HEK293T (cell line): ENCODE data around the gene HELZ.

Experiments used
- CTCF ChIA-PET: fragments of 350-600 bp; formaldehyde crosslinking; extraction: SDS; loops from one replicate; lab custom pipeline; 2021; ENCODE audit warnings: antibody characterized with exemption, inconsistent platforms; lab: Yijun Ruan, JAX
- POLR2A ChIA-PET: fragments of 350-600 bp; formaldehyde crosslinking; extraction: SDS; loops from one replicate; lab custom pipeline; 2020; ENCODE audit warnings: antibody characterized with exemption, inconsistent platforms; lab: Yijun Ruan, JAX
- DNase-seq: peaks from one replicate; pipeline ENCODE4 v3.0.0; 2012; ENCODE audit warnings: mixed read lengths; ENCODE audit errors: extremely low spot score
- ARNT ChIP-seq: fragments of 450-650 bp; IDR thresholded peaks from 2 replicates; pipeline ENCODE4 v1.6.1; 2017; ENCODE audit warnings: mild to moderate bottlenecking
- BHLHE40 ChIP-seq: fragments of 450-650 bp; IDR thresholded peaks from 2 replicates; pipeline ENCODE4 v1.6.1; 2016; ENCODE audit warnings: mild to moderate bottlenecking, moderate library complexity, borderline replicate concordance
- CTBP1 ChIP-seq: fragments of 450-650 bp; IDR thresholded peaks from 2 replicates; pipeline ENCODE4 v1.6.1; 2016; ENCODE audit warnings: borderline replicate concordance
- ELF4 ChIP-seq: fragments of 450-650 bp; IDR thresholded peaks from 2 replicates; pipeline ENCODE4 v1.6.1; 2017; ENCODE audit warnings: antibody characterized with exemption
- FOXA1 ChIP-seq: fragments of 450-650 bp; IDR thresholded peaks from 2 replicates; pipeline ENCODE4 v1.6.1; 2016; ENCODE audit warnings: mild to moderate bottlenecking
- FOXK2 ChIP-seq: fragments of 450-650 bp; IDR thresholded peaks from 2 replicates; pipeline ENCODE4 v1.6.1; 2016; ENCODE audit warnings: mild to moderate bottlenecking
- FOXM1 ChIP-seq: fragments of 450-650 bp; IDR thresholded peaks from 2 replicates; pipeline ENCODE4 v1.6.1; 2017; ENCODE audit warnings: mild to moderate bottlenecking, borderline replicate concordance
- HDGF ChIP-seq: fragments of 450-650 bp; IDR thresholded peaks from 2 replicates; pipeline ENCODE4 v1.6.1; 2017; ENCODE audit warnings: antibody characterized with exemption, borderline replicate concordance
- L3MBTL2 ChIP-seq: fragments of 450-650 bp; conservative IDR thresholded peaks from 2 replicates; pipeline ENCODE4 v1.6.1; 2016; ENCODE audit warnings: mild to moderate bottlenecking
- LEF1 ChIP-seq: fragments of 450-650 bp; IDR thresholded peaks from 2 replicates; pipeline ENCODE4 v1.6.1; 2017; ENCODE audit warnings: mild to moderate bottlenecking, borderline replicate concordance
- NFRKB ChIP-seq: fragments of 450-650 bp; IDR thresholded peaks from 2 replicates; pipeline ENCODE4 v1.6.1; 2016; ENCODE audit warnings: mild to moderate bottlenecking, moderate library complexity
- SP1 ChIP-seq: fragments of 450-650 bp; IDR thresholded peaks from 2 replicates; pipeline ENCODE4 v1.6.1; 2017
- SUZ12 ChIP-seq: fragments of 450-650 bp; IDR thresholded peaks from 2 replicates; pipeline ENCODE4 v1.6.1; 2016; ENCODE audit warnings: mild to moderate bottlenecking
- TARDBP ChIP-seq: fragments of 450-650 bp; IDR thresholded peaks from 2 replicates; pipeline ENCODE4 v1.6.1; 2016
- ZNF384 ChIP-seq: fragments of 450-650 bp; IDR thresholded peaks from 2 replicates; pipeline ENCODE4 v1.6.1; 2016
- TF ChIP-seq, protein P1 (sequence below): fragments of 450-650 bp; IDR thresholded peaks from 2 replicates; pipeline ENCODE4 v1.6.1; 2016

The HELZ gene

DNA sequence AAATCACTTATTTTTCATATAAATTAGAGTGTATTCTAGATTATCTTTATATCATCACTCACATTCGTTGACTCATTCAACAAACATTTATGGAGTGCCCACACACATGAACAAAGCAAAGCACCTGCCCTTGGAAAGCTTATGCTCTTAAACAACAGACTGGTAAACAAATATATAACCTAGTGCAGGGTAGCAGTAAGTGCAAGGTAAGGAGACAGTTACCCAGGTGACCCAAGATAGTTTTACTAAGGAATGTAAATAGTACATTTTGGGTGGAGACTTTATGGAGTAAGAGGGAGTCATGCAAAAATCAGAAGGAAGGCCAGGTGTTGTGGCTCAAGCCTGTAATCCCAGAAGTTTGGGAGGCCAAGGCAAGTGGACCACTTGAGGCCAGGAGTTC lies 40.4 kb upstream of the HELZ start:
- DNase-seq, result no peak
- POLR2A ChIA-PET, result no interaction called here
- CTCF ChIA-PET, result interaction anchor here (1.0 kb wide), 1 partner anchor 10 kb away, joined by 3 read pairs; no protein-coding TSS in a partner anchor
- TF ChIP-seq ZNF384 (no peak), SUZ12 (no peak), FOXM1 (no peak), BHLHE40 (no peak), HDGF (no peak), LEF1 (no peak), ARNT (no peak), TARDBP (no peak), L3MBTL2 (no peak), CTBP1 (no peak)
- TF ChIP-seq, protein P1, sequence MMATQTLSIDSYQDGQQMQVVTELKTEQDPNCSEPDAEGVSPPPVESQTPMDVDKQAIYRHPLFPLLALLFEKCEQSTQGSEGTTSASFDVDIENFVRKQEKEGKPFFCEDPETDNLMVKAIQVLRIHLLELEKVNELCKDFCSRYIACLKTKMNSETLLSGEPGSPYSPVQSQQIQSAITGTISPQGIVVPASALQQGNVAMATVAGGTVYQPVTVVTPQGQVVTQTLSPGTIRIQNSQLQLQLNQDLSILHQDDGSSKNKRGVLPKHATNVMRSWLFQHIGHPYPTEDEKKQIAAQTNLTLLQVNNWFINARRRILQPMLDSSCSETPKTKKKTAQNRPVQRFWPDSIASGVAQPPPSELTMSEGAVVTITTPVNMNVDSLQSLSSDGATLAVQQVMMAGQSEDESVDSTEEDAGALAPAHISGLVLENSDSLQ, result no peak

DNA sequence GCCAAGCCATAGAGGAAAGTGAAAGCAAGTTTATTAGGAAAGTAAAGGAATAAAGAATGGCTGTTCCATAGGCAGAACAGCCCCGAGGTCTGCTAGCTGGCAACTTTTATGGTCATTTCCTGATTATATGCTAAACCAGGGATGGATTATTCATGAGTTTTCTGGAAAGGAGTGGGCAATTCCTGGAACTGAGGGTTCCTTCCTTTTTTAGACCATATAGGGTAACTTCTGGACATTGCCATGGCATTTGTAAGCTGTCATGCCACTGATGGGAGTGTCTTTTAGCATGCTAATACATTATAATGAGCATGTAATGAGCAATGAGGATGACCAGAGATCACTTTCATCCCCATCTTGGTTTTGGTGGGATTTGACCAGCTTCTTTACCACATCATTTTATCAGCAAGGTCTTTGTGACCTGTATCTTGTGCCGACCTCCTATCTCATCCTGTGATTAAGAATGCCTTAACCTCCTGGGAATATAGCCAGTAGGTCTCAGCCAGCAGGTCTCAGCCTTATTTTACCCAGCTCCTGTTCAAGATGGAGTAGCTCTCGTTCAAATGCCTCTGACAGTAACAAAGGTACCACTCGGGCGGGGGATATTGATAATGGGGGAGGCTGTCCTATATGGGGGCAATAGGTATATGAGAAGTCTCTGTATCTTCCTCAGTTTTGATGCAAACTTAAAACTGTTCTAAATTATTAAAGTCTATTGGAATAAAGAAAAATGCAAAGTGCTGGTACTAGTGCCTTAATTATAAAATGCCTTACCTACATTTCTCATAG lies 38.9 kb upstream of the HELZ start:
- ChIA-PET POLR2A (interaction anchor here (1.0 kb wide), 1 partner anchor 79 kb away, joined by 3 read pairs; no protein-coding TSS in a partner anchor), CTCF (interaction anchor here (1.0 to 1.3 kb wide), 2 partner anchors 8 to 11 kb away, joined by 3 read pairs; no protein-coding TSS in a partner anchor)
- TF ChIP-seq SUZ12 (no peak), L3MBTL2 (no peak), NFRKB (no peak), FOXK2 (no peak), ZNF384 (no peak), CTBP1 (no peak), ELF4 (no peak), FOXA1 (no peak), LEF1 (no peak), FOXM1 (no peak), TARDBP (no peak), ARNT (no peak)
- TF ChIP-seq, protein P1, result no peak
- DNase-seq, result no peak

DNA sequence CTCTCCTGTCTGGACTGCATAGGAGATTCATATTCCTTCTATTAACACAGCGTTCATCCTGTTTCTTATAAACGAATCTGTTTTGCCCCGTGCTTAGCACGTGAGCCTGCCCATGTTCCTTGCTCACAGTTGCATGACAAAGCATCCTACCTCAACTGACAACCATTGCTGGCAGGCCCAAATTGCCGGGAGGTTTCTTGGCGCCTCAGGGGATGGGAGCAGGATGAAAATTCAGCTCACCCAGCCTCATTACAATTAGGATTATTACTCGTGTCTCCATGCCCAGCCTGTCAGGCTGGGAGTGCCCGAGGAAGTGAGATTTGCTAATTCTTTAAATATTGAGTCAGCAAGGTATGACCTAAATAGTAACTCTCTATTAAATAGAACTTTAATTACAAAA lies 36.7 kb upstream of the HELZ start:
- TF ChIP-seq ARNT, result no peak
- TF ChIP-seq TARDBP, result no peak
- TF ChIP-seq BHLHE40, result no peak
- no peak for TF ChIP-seq SP1
- no peak for TF ChIP-seq L3MBTL2
- TF ChIP-seq ZNF384, result no peak
- TF ChIP-seq ELF4, result no peak
- TF ChIP-seq HDGF, result no peak
- TF ChIP-seq FOXK2, result no peak
- TF ChIP-seq SUZ12, result no peak
- TF ChIP-seq CTBP1, result no peak
- no peak for TF ChIP-seq LEF1
- TF ChIP-seq, protein P1, result no peak
- TF ChIP-seq NFRKB, result no peak
- TF ChIP-seq FOXA1, result no peak
- TF ChIP-seq FOXM1, result no peak
- DNase-seq, result no peak
- ChIA-PET POLR2A (no interaction called here), CTCF (interaction anchor here (1.0 to 1.3 kb wide), 3 partner anchors 9 to 12 kb away, joined by 3 to 8 read pairs (median 5); no protein-coding TSS in a partner anchor)

DNA sequence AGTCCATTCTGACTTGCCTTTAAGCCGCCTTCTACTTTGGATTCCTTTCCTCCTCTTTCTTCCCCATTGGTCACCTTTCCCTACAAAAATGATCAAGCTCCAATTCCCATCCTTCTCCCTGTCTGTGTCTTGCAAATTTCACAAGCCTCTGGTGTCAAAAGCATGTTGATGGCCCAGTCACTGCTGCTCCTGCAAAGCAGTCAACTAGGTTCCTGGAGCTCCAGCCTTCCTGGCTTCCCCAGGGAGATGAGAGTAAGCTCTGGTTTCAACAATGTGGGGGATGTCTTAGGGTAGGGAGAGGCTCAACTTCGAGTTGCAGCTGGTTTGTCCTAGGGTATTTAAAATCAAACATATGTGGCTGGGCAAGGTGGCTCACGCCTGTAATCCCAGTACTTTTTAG lies 36.1 kb upstream of the HELZ start:
- CTCF ChIA-PET, result interaction anchor here (1.0 to 1.3 kb wide), 2 partner anchors 9 to 12 kb away, joined by 5 to 8 read pairs; no protein-coding TSS in a partner anchor
- POLR2A ChIA-PET, result no interaction called here
- TF ChIP-seq HDGF (no peak), LEF1 (no peak), TARDBP (no peak), NFRKB (no peak), ARNT (no peak)
- TF ChIP-seq, protein P1, result no peak
- no peak for DNase-seq

DNA sequence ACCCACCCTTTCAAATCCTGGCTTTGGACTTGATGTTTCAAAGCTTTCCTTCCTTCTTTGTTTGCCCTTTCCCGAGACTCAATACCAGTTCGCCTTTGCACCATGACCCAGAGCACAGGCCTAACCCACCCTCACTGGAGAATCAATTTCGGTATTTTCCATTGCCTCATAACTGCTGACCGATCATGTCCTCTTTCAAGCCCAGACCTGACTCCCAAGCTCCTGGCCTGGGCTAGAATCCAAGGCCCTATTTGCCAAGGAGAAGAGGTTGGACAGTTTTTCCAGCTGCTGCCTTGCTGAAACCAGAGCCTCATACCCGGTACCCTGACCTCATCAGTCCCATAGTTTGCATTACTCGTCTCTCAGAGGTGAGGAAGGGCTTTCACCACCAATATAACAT lies 35.3 kb upstream of the HELZ start:
- ChIA-PET POLR2A (no interaction called here), CTCF (no interaction called here)
- no peak for DNase-seq
- TF ChIP-seq NFRKB, result no peak
- TF ChIP-seq FOXK2, result no peak
- no peak for TF ChIP-seq LEF1
- TF ChIP-seq SUZ12, result no peak
- TF ChIP-seq, protein P1, result no peak
- no peak for TF ChIP-seq BHLHE40
- no peak for TF ChIP-seq SP1
- no peak for TF ChIP-seq CTBP1
- TF ChIP-seq FOXM1, result no peak
- no peak for TF ChIP-seq TARDBP
- no peak for TF ChIP-seq ZNF384
- TF ChIP-seq HDGF, result no peak
- TF ChIP-seq L3MBTL2, result no peak
- TF ChIP-seq ARNT, result no peak
- no peak for TF ChIP-seq ELF4
- no peak for TF ChIP-seq FOXA1
